WTC11 (cell line): Measurements from ENCODE around the gene GNAI3. TPM values are rescaled to one million over a fixed set of nuclear protein-coding genes. Genes with fewer than 3 reads are reported as not detected.

Experiments used
- ATAC-seq: fragments of 200-7000 bp; cut with Tn5 transposase; 2 replicates; pipeline ENCODE4 v1.10.0; 2021; ENCODE audit warnings: mild to moderate bottlenecking, moderate library complexity
- CTCF ChIA-PET: fragments of 300-600 bp; sonication (Branson Sonifier 250); formaldehyde crosslinking; loops from one replicate; lab custom pipeline; 2021; ENCODE audit warnings: antibody characterized with exemption; lab: Charles Lee
- POLR2A ChIA-PET: fragments of 350-600 bp; sonication (Branson Sonifier 250); formaldehyde crosslinking; loops from one replicate; lab custom pipeline; 2021; ENCODE audit warnings: antibody characterized with exemption; lab: Charles Lee
- DNase-seq: peaks from one replicate; pipeline ENCODE4 v3.0.0; 2021; ENCODE audit warnings: low spot score
- H3K27ac Mint-ChIP-seq: 2 replicates; pipeline ENCODE4 v1.8.0; 2021; ENCODE audit warnings: mixed read lengths
- H3K27me3 Mint-ChIP-seq: 2 replicates; pipeline ENCODE4 v1.8.0; 2021; ENCODE audit warnings: low read depth, mild to moderate bottlenecking, moderate library complexity, mixed read lengths
- H3K36me3 Mint-ChIP-seq: 2 replicates; pipeline ENCODE4 v1.8.0; 2021; ENCODE audit warnings: mixed read lengths
- H3K4me1 Mint-ChIP-seq: 2 replicates; pipeline ENCODE4 v1.8.0; 2022; ENCODE audit warnings: mixed read lengths
- H3K4me3 Mint-ChIP-seq: 2 replicates; pipeline ENCODE4 v1.8.0; 2021; ENCODE audit warnings: mild to moderate bottlenecking, moderate library complexity, mixed read lengths
- H3K9me3 Mint-ChIP-seq: 2 replicates; pipeline ENCODE4 v1.8.0; 2021; ENCODE audit warnings: mixed read lengths
- AFF4 ChIP-seq: sonication (generic); formaldehyde crosslinking; IDR thresholded peaks from 2 replicates; pipeline ENCODE4 v1.8.1; 2023; ENCODE audit warnings: mild to moderate bottlenecking, missing genetic modification reagents, borderline replicate concordance
- ARID4B ChIP-seq: sonication (generic); formaldehyde crosslinking; IDR thresholded peaks from 2 replicates; pipeline ENCODE4 v1.8.0; 2023; ENCODE audit warnings: missing genetic modification reagents, mild to moderate bottlenecking, borderline replicate concordance
- ATF3 ChIP-seq: sonication (generic); formaldehyde crosslinking; conservative IDR thresholded peaks from 2 replicates; pipeline ENCODE4 v1.8.1; 2022; ENCODE audit warnings: mild to moderate bottlenecking, missing genetic modification reagents
- CBFB ChIP-seq: sonication (generic); formaldehyde crosslinking; IDR thresholded peaks from 2 replicates; pipeline ENCODE4 v1.8.1; 2022; ENCODE audit warnings: mild to moderate bottlenecking, low read depth, missing genetic modification reagents
- CTCF ChIP-seq: fragments of 200-600 bp; IDR thresholded peaks from 2 replicates; pipeline ENCODE4 v1.8.0; 2022; ENCODE audit warnings: antibody characterized with exemption
- E2F1 ChIP-seq: sonication (generic); formaldehyde crosslinking; IDR thresholded peaks from 2 replicates; pipeline ENCODE4 v1.8.0; 2022; ENCODE audit warnings: mild to moderate bottlenecking, missing genetic modification reagents
- E2F4 ChIP-seq: sonication (generic); formaldehyde crosslinking; IDR thresholded peaks from 2 replicates; pipeline ENCODE4 v1.8.1; 2022; ENCODE audit warnings: low read depth, mild to moderate bottlenecking, moderate library complexity, missing genetic modification reagents, borderline replicate concordance
- E2F5 ChIP-seq: sonication (generic); formaldehyde crosslinking; IDR thresholded peaks from 2 replicates; pipeline ENCODE4 v1.8.1; 2022; ENCODE audit warnings: mild to moderate bottlenecking, moderate library complexity, missing genetic modification reagents
- ERG ChIP-seq: fragments of 250-450 bp; sonication (Bioruptor Pico); IDR thresholded peaks from 2 replicates; pipeline ENCODE4 v1.8.0; 2021; ENCODE audit warnings: mild to moderate bottlenecking
- GABPB1 ChIP-seq: sonication (generic); formaldehyde crosslinking; IDR thresholded peaks from 2 replicates; pipeline ENCODE4 v1.8.1; 2023; ENCODE audit warnings: mild to moderate bottlenecking, missing genetic modification reagents
- NFYB ChIP-seq: sonication (generic); formaldehyde crosslinking; conservative IDR thresholded peaks from 2 replicates; pipeline ENCODE4 v1.8.0; 2022; ENCODE audit warnings: low read depth, missing genetic modification reagents
- ZBTB43 ChIP-seq: sonication (generic); formaldehyde crosslinking; IDR thresholded peaks from 2 replicates; pipeline ENCODE4 v1.8.1; 2023; ENCODE audit warnings: mild to moderate bottlenecking, missing genetic modification reagents
- total RNA-seq: library from RNA; stranded (reverse); gene quantifications from 3 replicates; pipeline ENCODE4 v1.2.3, GENCODE V29; 2021

GNAI3 gene
- total RNA-seq, 1 experiment from 2014 or later = 7.2 TPM

- Mint-ChIP-seq H3K4me1 (peaks cover 28% of the 10 kb centered on the region), H3K27me3 (no peaks in the 10 kb centered on the region), H3K9me3 (no peaks in the 10 kb centered on the region), H3K27ac (0 out of 2 replicates have a peak overlapping the region, but pooled peaks have one; percentile 23), H3K4me3 (no peak overlapping the region), H3K36me3 (no peaks in the 10 kb centered on the region)
- DNase-seq = peak; percentile 89
- ATAC-seq = peak; percentile 77
- CTCF ChIA-PET = interaction anchor here (0.6 to 13.8 kb wide), 25 partner anchors 8 to 884 kb away, joined by 3 to 740 read pairs (median 5); partner anchors contain the start of genes AMIGO1, GPR61, PSRC1 and SORT1
- TF ChIP-seq E2F4 (CRISPR knock-in tag) (no peak), GABPB1 (CRISPR knock-in tag) (no peak), CBFB (CRISPR knock-in tag) (no peak), NFYB (CRISPR knock-in tag) (no peak), ARID4B (CRISPR knock-in tag) (no peak), CTCF (peak; percentile 40; the same call in 1 of the 2 replicates), AFF4 (CRISPR knock-in tag) (no peak)
- POLR2A ChIA-PET = interaction anchor here (1.0 kb wide), 1 partner anchor 32 kb away, joined by 3 read pairs; no protein-coding TSS in a partner anchor
These were observed 48.5 kb upstream of the GNAI3 start for GRCh38 chr1:109499661-109500536.

- DNase-seq (no peak), ATAC-seq (no peak)
- Mint-ChIP-seq H3K27me3 (peaks cover under 1% of the 10 kb centered on the region; the same call in 1 of the 2 replicates), H3K4me1 (peaks cover 28% of the 10 kb centered on the region), H3K9me3 (no peaks in the 10 kb centered on the region), H3K27ac (no peak overlapping the region), H3K4me3 (no peak overlapping the region), H3K36me3 (no peaks in the 10 kb centered on the region)
- CTCF ChIA-PET = interaction anchor here (0.7 to 13.8 kb wide), 7 partner anchors 7 to 809 kb away, joined by 3 to 740 read pairs (median 10); partner anchors contain the start of genes AMIGO1, GPR61 and SORT1
- POLR2A ChIA-PET = no interaction called here
- TF ChIP-seq E2F1 = no peak
- no peak for TF ChIP-seq ATF3 (CRISPR knock-in tag)
- TF ChIP-seq E2F5 (CRISPR knock-in tag) = no peak
- no peak for TF ChIP-seq ERG (CRISPR knock-in tag)
- TF ChIP-seq ZBTB43 = no peak
These were observed 47.5 kb upstream of the GNAI3 start for GRCh38 chr1:109500941-109501381.
